Stimulated activated CD4-positive, alpha-beta T cell treated with anti-CD3 and anti-CD28 coated beads, Interleukin-15, amount 100 ng/mL, for 1 hour (primary cell): ENCODE data around the gene RBMS3.

Experiments
- DNase-seq, 2 donors: peaks; one replicate each; pipeline ENCODE4 v3.0.0-alpha.2; 2020; ENCODE audit warnings: low read depth in 1 of 2, low spot score in 1 of 2

RBMS3 gene

DNA sequence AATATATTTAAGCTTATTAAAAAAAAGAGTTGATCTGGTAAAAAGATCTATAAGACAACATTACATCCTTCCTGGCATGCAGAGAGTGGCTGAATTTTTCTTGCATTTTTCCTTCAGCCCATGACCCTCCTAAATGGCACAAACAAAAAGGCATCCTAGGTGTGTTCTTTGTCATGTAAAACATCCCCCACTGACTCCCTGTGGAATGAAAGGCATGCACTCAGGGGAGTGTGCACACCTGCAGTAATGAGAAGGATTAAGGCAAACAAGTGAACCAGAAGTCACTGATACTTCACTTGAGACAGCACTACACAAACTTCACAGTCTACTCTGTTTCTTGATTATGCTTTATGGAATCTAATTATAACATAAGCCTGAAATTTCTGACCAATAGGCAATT is 195.0 kb downstream of the RBMS3 start:
- no peak for DNase-seq

DNA sequence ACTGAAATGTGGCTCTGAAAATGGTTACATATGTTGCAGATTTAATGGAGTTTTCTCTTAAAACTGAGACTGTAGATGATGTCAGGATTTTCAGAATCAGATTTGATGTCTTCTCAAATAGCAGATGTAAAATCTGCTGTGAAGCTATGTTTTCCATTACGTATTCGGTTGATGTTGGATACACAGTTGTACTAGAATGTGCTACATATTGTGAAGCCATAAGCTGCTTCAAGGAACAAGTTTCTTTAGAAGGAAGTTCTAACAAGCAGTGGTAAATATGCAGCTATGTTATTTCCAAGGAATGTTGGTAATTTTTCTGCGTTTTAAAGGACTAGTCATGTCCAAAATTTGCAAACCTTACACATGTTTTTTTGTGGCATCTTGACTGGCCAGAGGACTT is 197.7 kb downstream of the RBMS3 start:
- DNase-seq = no peak

DNA sequence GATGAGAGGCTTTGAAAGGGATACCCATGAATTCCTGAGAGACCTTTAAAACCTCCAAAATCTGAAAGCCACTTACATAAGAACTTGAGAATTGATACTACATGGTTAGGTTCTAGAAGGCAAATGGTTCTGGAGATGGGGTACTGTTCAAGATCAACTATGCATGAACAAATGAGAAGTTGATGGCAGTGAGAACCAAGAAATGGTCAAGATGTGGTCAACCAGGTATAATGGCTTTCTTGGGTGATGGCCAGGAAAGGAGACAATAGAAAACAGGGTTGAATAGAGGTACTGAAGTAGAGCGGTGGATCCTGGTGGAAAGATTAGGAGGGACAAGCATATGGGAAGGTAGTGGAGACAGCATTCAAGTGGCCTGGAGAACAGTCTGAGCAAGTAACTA is 200.4 kb downstream of the RBMS3 start:
- DNase-seq = no peak

DNA sequence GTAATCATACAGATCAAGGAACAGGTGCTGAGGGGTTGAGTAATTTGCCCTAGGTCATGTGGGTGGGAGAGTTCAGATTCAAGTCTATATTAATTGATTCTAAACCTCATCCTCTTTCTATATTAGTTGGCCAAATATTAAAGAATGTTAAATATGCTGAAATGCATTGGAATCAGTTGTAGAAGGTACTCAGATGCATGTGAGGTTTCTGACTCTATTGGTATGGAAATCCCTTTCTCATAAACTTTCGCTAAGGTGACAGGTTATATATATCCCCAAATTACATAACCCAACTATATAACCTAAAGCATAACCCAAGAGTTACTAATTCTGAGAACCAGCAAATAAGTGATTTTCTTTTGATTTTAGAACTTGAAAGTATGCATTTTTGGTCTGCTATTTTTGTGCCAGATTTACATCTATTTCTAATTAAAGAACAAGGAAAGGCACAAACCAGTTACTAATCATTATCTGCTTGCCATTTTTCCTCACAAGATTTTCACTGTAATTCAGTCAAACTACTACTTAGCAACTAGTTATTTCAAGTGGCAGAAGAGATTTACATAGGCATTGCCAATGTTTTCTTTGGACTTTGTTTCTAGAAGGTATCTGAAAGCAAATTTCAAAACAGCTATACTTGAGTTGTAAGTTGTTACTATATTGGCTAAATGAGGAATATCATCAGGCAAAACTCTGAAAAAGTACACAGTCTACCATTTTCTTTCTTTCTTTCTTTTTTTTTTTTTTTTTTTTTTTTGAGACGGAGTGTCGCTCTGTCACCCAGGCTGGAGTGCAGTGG is 201.3 kb downstream of the RBMS3 start:
- no peak for DNase-seq

DNA sequence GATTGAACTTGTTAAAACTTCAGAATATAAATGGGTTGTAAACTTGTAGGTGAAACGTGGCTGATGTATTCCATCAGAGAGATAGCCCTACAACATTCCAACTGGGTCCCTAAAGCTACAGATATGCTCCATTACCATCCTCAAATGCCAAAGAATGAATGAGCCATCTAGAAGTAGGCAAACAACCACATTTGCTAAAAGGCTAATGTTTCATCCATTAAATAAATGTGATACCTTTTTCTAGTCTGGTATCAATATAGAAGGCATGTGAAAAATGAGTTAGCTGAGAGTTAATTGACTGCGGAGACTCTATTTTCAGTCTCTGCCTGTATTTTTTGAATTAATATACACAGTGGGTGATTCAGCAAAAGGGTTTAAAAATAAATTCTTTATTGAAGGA is 203.8 kb downstream of the RBMS3 start:
- DNase-seq = no peak

DNA sequence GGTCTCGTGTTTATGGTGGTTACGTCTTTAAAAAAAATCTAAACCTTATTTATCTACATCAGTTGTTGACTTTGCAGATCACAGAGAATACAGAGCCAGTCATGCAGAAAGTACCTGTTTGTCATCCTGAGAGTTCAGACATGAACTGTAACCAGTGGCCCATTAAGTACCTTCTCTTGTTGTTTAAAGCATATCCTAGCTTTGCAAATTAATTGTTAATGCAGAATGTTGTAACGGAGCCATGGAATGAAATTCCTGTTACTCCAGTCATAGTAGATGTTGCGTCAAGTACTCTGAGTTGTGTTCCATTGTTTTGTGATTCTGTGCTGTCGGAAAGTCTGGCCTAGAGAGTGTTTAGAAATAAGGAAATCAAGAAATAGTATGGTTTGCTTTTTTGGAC is 205.2 kb downstream of the RBMS3 start:
- no peak for DNase-seq

DNA sequence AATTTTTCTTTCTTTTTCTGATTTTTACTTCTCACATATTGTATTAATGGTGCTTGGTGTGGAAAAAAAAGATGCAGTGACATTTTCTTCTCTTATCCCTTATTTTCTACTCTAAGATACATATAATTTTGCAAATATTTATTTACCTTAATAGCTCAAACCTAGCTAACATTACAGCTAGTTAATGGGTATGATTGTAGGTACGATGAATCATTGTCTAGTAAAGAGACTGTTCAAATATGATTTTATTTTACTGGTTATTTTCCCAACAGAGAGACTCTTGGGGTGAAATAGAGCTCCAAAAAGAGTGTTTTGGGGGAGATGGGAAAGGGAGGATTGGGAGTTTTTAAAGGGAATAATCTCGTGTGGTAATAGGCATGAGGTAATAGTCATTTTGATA is 206.0 kb downstream of the RBMS3 start:
- no peak for DNase-seq

DNA sequence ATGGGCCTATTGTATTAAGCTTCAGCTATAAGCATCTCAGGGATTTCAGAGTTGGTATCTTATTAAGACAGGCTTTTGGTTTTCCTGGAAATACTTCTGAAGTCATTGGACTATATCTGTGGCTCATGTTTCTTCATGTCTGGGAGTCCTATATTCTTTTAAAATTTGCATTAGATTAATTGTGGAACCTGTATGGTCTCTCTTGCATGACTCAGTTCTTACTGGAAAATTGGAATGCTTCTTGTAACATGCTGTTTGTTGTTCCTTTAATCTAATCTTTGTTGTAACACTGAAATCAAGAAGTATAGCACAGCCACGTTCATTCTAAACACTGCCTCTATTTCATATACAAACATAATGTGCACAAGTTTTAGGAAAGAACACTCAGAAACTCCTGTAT is 208.1 kb downstream of the RBMS3 start:
- no peak for DNase-seq

DNA sequence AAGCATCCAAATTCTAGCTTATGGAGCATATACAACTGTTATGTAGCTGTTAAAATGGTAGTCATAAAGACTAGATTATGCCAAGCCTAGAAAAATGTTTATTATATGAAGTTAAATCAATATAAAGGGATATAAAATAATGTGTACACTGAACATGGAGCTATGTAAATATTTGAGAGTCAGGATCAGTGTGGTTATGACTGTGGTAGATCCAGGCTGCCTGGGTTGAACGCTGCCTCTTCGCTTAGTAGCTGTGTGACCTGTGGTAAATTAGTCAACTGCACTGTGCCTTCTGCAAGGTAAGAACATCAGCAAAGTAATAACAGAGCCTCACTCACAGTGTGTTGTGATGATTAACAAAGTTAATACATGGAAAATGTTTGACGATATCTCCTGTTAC is 212.2 kb downstream of the RBMS3 start:
- no peak for DNase-seq

DNA sequence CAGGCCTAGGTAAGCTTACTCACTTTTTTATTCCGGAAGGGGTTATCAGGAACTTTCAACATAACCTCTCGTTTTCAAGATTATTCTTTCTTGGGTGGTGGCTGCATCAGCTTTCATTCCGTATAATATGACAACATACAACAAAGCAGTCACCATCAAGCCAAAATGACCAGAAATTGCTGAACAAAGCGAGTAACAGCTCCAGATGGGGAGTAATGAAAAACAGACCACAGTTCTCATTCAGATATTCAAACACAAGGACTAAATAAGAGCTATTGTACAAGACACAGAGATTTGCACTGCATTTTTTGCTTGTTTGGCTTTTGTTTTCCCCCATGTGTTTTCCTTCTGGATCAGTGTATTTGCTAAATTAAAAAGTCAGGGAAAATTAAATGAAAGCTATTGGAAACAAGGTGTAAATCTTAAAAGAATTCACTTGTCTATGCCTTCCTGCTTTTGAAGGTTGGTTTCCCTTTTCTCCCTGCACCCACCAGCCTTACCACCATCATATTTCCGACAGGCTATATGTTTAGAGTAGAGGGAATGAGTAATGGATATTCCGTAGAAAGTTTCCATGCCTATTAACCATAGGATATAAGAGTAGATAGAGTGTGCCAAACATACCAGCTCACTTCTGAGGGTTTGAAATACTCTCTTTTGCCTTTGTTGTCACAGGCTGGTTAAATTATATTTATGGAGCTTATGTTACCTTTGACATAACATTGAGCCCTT is 213.6 kb downstream of the RBMS3 start:
- no peak for DNase-seq

DNA sequence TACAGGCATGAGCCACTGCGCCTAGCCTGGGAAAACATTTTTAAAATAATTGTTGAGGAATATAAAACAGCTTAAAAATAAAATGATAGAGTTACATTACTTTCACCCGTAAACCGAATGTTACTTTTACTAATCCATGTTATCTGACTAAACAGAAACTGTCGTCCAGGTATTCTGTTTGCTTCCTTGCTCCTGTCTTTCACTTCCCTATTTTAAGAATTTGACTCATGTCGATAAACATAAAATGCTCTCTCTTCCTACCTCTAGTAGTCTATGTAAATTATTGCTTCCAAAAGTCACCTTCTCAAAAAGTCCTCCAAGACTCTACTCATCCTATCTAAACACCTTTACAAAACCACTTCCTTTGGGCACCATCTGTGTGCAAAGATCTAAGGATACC is 216.4 kb downstream of the RBMS3 start:
- DNase-seq = no peak

DNA sequence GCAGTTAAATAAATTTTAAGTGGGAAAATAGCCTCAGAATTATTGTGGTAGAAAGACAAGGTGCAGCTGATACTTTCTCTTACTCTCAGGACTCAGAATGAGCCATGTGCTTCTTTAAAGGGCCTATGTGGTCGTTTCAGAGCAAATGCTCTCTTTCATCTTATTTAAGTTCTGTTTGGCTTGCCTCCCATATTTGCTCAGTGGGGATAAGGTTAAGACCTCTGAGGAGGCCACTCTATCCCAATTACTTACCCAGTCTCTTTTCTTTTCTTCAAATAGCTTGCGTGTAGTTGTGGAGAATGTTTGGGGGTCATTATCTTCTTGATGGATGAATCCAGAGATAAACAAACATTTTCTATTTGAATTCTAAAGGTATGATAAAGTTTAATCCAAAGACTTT is 221.9 kb downstream of the RBMS3 start:
- no peak for DNase-seq

DNA sequence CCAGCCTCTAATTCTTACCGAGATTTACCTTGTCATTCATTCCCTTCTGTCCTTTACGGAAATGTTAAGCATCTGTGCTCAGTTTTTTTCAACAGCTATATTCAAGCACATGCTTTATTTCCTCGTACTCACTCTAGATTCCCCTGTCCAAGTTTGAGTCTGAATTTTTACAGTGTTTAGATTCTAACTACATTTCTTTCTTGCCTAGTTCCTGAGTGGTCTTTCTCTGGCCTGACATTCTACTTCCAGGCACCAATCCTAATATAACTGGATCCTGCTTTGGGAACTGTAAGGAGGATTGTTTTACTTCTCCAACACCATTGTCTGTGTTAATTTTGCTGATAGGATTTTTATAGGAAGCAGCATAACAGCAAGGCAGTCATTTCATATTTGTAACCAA is 222.4 kb downstream of the RBMS3 start:
- DNase-seq = no peak

DNA sequence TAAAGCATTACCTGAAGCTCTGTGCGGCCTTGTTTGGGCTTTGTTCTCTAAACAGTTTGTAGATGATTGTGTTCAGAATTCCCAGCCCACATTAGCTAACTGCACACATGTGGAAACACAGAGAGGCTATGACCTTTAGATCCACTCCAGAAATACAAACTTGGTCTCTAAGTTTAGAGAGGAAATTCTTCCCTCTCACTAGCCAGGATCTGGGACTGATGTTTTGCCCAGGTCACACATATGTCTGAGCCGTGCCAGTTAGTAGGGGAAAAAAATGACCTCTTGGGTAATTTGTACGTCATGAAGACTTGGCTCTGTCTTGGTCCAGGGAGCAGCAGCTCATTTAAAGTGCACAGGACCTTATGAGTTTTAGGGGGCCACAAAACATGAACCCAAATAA is 223.1 kb downstream of the RBMS3 start:
- no peak for DNase-seq

DNA sequence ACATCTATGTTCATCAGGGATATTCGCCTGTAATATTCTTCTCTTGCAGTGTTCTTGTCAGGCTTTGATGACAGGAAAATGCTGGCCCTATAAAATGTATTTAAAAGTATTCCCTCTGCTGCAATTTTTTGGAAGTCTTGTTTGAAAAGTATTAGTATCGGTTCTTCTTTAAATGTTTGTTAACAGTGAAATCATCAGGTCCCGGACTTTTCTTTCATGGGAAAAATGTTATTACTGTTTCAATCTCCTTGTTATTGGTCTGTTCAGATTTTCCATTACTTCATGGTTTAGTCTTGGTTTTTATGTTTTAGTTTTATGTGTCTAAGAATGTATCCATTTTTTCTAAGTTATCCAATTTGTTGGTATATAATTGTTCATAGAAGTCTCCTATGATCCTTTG is 225.6 kb downstream of the RBMS3 start:
- DNase-seq = no peak

DNA sequence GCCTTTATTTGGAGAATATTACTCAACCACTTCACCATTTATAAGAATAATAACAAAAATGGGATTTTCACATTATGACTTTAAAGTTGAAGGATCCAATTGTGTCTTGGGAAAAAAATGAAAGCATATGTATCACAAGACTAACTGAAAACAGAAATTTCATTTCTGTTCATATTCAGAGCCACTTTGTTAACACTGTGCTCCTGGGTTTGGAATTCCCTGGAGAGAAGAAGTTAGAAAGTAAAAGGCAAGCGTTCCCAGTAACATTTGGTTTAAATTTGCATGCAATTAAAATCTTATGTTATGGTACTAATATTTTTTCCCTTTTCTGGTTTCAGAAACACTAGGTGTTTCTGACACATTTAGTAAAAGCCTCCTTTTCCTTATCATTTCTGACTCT is 230.8 kb downstream of the RBMS3 start:
- DNase-seq = no peak

DNA sequence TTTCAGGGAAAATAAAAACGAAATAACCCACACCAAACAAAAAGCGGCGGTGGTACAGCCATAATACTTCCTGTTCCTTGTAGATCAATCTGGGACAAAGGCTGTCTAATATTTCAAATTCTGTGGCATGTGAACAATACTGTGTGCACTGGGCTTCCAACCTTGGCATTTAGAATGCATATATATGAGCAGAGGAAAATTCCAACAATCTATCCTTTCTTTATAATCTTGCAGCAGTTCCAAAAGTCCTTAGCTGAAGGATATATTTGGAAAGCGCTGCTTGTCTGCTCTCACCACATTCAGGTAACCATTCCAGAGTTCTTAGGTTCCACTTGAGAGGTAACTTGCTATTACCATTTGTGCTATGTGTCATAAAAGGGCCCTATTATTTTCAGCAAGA is 231.8 kb downstream of the RBMS3 start:
- no peak for DNase-seq

DNA sequence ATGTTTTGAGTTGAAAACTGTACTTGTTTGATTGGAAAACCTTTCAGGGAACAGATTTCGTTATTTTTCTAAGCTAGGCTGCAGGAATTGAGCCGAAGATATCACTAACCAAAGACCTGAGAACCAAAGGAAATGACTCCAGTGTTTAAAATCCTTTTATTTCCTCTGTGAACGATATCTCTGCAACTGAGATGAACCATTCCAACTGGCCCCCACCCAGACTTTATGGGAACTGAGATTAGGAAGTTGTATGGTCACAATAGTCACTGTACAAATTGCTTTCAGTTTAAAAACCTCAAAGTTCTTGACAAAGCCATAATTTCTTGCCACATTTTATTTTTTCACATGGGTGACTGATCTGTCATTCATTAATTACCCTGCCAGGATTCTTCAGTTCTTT is 232.4 kb downstream of the RBMS3 start:
- DNase-seq = no peak

DNA sequence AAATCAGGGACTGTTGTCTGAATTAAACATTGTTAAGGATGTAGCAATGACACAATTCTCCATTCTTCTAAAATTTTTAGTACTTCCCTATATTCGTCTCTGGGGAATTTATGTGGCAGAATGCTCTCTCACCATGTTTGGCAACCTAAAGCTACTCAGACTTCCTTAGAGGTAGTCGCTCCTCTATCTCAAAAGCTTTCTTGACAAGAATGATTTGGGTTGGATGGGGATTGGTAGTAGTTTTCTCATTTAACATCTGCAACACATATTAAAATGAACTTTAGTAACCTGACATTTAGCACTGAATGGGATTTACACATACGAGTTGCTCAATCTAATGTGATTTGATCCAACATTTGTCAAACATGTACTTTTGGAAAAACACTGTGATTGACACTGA is 233.3 kb downstream of the RBMS3 start:
- no peak for DNase-seq

DNA sequence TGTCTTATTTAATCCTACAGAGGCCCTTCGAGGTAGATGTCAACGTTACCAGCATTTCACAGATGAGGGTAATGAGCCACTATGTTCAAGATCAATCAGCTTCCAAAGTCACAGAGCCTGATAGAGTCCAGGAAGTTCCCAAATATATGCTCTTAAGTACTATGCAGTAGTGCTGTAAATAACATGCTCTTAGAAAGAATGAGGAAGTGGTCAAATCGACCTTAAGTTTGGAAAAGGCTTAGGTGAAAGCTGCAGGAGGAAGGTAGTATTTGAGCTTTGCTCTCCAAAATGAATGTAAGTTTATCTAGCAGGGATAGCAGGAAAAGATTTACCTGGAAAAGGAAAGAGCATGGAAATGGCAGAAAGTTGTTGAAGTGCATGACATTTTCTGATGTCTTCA is 234.0 kb downstream of the RBMS3 start:
- no peak for DNase-seq

DNA sequence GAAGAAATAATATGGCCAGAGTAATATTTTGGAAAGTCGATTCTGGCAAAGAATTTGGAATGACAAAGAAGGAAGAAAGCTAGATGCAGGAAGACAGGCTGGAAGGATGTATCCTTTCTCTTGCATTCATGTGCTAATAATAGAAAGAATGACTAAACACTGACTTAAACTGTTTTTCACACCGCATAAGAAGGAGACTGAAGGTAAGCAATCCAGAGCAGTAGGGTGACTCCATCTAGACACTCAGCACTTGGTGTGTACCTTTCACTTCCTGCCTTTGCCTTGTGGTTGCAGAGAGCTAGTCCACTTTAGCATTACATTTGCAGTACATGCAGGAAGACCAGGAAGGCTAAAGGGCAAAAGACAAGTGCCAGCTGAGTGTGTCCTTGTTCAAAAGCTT is 234.6 kb downstream of the RBMS3 start:
- DNase-seq = no peak

DNA sequence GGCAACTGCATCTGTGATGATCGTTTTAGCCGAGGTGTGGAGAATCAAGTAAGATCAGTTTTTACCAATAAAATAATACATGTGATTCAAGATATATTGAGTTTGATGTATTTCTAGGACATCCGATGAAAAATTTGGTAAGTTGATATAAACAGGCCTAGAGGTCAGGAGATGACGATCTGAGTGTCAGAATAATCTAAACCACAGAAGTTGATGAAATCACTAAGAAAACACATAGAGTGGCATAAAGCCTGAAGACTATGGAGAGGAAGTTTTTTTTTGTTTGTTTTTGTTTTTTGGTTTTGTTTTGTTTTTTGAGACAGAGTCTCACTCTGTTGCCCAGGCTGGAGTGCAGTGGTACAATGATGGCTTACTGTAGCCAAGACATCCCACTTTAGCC is 235.3 kb downstream of the RBMS3 start:
- no peak for DNase-seq

DNA sequence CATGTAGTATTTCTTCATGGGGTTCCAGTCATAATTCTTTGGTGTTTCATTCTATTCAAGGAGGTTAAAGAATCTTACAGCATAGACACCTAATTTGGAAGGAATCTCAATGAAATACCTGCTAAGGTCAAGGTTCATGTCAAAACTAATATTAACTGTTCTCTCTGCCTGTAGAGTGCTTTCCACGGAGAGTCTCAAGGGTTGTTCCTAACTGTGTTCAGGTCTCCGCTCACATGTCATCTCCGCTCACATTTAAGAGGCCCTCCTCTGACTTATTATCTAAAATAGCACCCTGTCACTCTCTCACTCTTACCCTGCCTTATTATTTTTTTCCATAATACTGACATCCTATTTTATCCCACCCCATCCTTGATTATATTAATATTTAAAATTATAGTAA is 239.9 kb downstream of the RBMS3 start:
- DNase-seq = no peak
